Activated T-helper 2 cell treated with anti-CD3 and anti-CD28 coated beads, Interferon-gamma antibody, Interleukin-2, Interleukin-4, amounts not matched to agents 10 μg/mL and 5 μg/mL and 100 μg/mL, durations not matched to agents 14 hours and 24 hours and 36 hours (primary cell): ENCODE measurements around the gene LY86. TPM values are rescaled to one million over a fixed set of nuclear protein-coding genes. Genes with fewer than 3 reads are reported as not detected.

Experiments
- DNase-seq: peaks from one replicate; pipeline ENCODE4 v3.0.0; 2021; ENCODE audit warnings: low spot score
- H3K27ac Mint-ChIP-seq: one replicate; pipeline ENCODE4 v1.8.0; 2021; ENCODE audit warnings: mixed read lengths
- H3K27me3 Mint-ChIP-seq: one replicate; pipeline ENCODE4 v1.8.0; 2021; ENCODE audit warnings: low read depth, mixed read lengths
- H3K36me3 Mint-ChIP-seq: one replicate; pipeline ENCODE4 v1.8.0; 2021; ENCODE audit warnings: low read depth, mixed read lengths
- H3K4me1 Mint-ChIP-seq: one replicate; pipeline ENCODE4 v1.8.0; 2021; ENCODE audit warnings: low read depth, mixed read lengths
- H3K4me3 Mint-ChIP-seq: one replicate; pipeline ENCODE4 v1.8.0; 2021; ENCODE audit warnings: low read depth, mild to moderate bottlenecking, moderate library complexity, mixed read lengths
- H3K9me3 Mint-ChIP-seq: one replicate; pipeline ENCODE4 v1.8.0; 2021; ENCODE audit warnings: mixed read lengths
- intact Hi-C: fragments of 100-400 bp; cut with micrococcal nuclease; formaldehyde crosslinking; loops from one replicate; pipeline ENCODE4 v1.15.1; 2023
- total RNA-seq: library from RNA; stranded (reverse); gene quantifications from 2 replicates; pipeline ENCODE4 v1.2.3, GENCODE V29; 2022

Gene LY86
- total RNA-seq, 1 donor from 2014 or later = 0.55 TPM

- peaks cover 3% of the 10 kb centered on the region for H3K36me3 Mint-ChIP-seq
- DNase-seq = no peak
- intact Hi-C loops = no loop called here
- no peak overlapping the region for H3K4me3 Mint-ChIP-seq
- peaks cover 1% of the 10 kb centered on the region for H3K27me3 Mint-ChIP-seq
- no peaks in the 10 kb centered on the region for H3K9me3 Mint-ChIP-seq
- H3K27ac Mint-ChIP-seq = no peak overlapping the region
- H3K4me1 Mint-ChIP-seq = peaks cover 21% of the 10 kb centered on the region
Observed at GRCh38 chr6:6622501-6622900, 34.0 kb downstream of the LY86 start.

GRCh38 chr6:6623553-6623952 is 35.0 kb downstream of the LY86 start:
- DNase-seq = no peak
- intact Hi-C loops = no loop called here
- Mint-ChIP-seq H3K27me3 (peaks cover 3% of the 10 kb centered on the region), H3K27ac (no peak overlapping the region), H3K36me3 (peaks cover 5% of the 10 kb centered on the region), H3K9me3 (no peaks in the 10 kb centered on the region), H3K4me1 (peaks cover 23% of the 10 kb centered on the region), H3K4me3 (no peak overlapping the region)

- H3K9me3 Mint-ChIP-seq = no peaks in the 10 kb centered on the region
- H3K27ac Mint-ChIP-seq = no peak overlapping the region
- peaks cover 22% of the 10 kb centered on the region for H3K4me1 Mint-ChIP-seq
- H3K27me3 Mint-ChIP-seq = peaks cover 6% of the 10 kb centered on the region
- H3K36me3 Mint-ChIP-seq = peaks cover 8% of the 10 kb centered on the region
- intact Hi-C loops = no loop called here
- no peak for DNase-seq
- no peak overlapping the region for H3K4me3 Mint-ChIP-seq
Observed at GRCh38 chr6:6624269-6624990, 35.9 kb downstream of the LY86 start.

GRCh38 chr6:6626187-6626586 is 37.7 kb downstream of the LY86 start:
- Mint-ChIP-seq H3K4me3 (no peak overlapping the region), H3K27me3 (peaks cover 6% of the 10 kb centered on the region), H3K9me3 (no peaks in the 10 kb centered on the region), H3K4me1 (peaks cover 19% of the 10 kb centered on the region), H3K27ac (no peak overlapping the region), H3K36me3 (peaks cover 7% of the 10 kb centered on the region)
- DNase-seq = no peak
- intact Hi-C loops = no loop called here

- Mint-ChIP-seq H3K27ac (no peak overlapping the region), H3K4me3 (no peak overlapping the region), H3K27me3 (peaks cover 6% of the 10 kb centered on the region), H3K9me3 (no peaks in the 10 kb centered on the region), H3K4me1 (peaks cover 24% of the 10 kb centered on the region), H3K36me3 (peaks cover 7% of the 10 kb centered on the region)
- DNase-seq = no peak
- intact Hi-C loops = no loop called here
Observed at GRCh38 chr6:6629402-6629801, 40.9 kb downstream of the LY86 start.

GRCh38 chr6:6631053-6631452 is 42.5 kb downstream of the LY86 start:
- peaks cover 7% of the 10 kb centered on the region for H3K36me3 Mint-ChIP-seq
- H3K27ac Mint-ChIP-seq = no peak overlapping the region
- intact Hi-C loops = no loop called here
- no peak for DNase-seq
- H3K4me1 Mint-ChIP-seq = peaks cover 35% of the 10 kb centered on the region
- no peak overlapping the region for H3K4me3 Mint-ChIP-seq
- H3K9me3 Mint-ChIP-seq = no peaks in the 10 kb centered on the region
- H3K27me3 Mint-ChIP-seq = peaks cover 5% of the 10 kb centered on the region

GRCh38 chr6:6631534-6632276 is 43.2 kb downstream of the LY86 start:
- no peaks in the 10 kb centered on the region for H3K9me3 Mint-ChIP-seq
- H3K4me3 Mint-ChIP-seq = no peak overlapping the region
- no peak for DNase-seq
- peaks cover 42% of the 10 kb centered on the region for H3K4me1 Mint-ChIP-seq
- intact Hi-C loops = no loop called here
- no peak overlapping the region for H3K27ac Mint-ChIP-seq
- H3K36me3 Mint-ChIP-seq = peaks cover 7% of the 10 kb centered on the region
- peaks cover 5% of the 10 kb centered on the region for H3K27me3 Mint-ChIP-seq

- Mint-ChIP-seq H3K4me1 (peaks cover 37% of the 10 kb centered on the region), H3K27ac (no peak overlapping the region), H3K36me3 (peaks cover 4% of the 10 kb centered on the region), H3K9me3 (no peaks in the 10 kb centered on the region), H3K4me3 (no peak overlapping the region), H3K27me3 (no peaks in the 10 kb centered on the region)
- no peak for DNase-seq
- intact Hi-C loops = no loop called here
Observed at GRCh38 chr6:6633898-6634734, 45.6 kb downstream of the LY86 start.

- Mint-ChIP-seq H3K27me3 (no peaks in the 10 kb centered on the region), H3K4me1 (peaks cover 40% of the 10 kb centered on the region), H3K36me3 (peaks cover 8% of the 10 kb centered on the region), H3K27ac (no peak overlapping the region), H3K9me3 (peaks cover 3% of the 10 kb centered on the region), H3K4me3 (no peak overlapping the region)
- intact Hi-C loops = no loop called here
- no peak for DNase-seq
Observed at GRCh38 chr6:6634735-6635075, 46.2 kb downstream of the LY86 start.

GRCh38 chr6:6635291-6635690 is 46.8 kb downstream of the LY86 start:
- Mint-ChIP-seq H3K27me3 (no peaks in the 10 kb centered on the region), H3K4me1 (peaks cover 43% of the 10 kb centered on the region), H3K27ac (no peak overlapping the region), H3K4me3 (no peak overlapping the region), H3K9me3 (peaks cover 4% of the 10 kb centered on the region), H3K36me3 (peaks cover 12% of the 10 kb centered on the region)
- intact Hi-C loops = no loop called here
- DNase-seq = no peak

GRCh38 chr6:6635869-6636268 is 47.3 kb downstream of the LY86 start:
- Mint-ChIP-seq H3K4me1 (peaks cover 43% of the 10 kb centered on the region), H3K9me3 (peaks cover 4% of the 10 kb centered on the region), H3K27ac (no peak overlapping the region), H3K36me3 (peaks cover 12% of the 10 kb centered on the region), H3K27me3 (no peaks in the 10 kb centered on the region), H3K4me3 (no peak overlapping the region)
- intact Hi-C loops = no loop called here
- DNase-seq = no peak

GRCh38 chr6:6639572-6639971 is 51.1 kb downstream of the LY86 start:
- Mint-ChIP-seq H3K27ac (no peak overlapping the region), H3K4me3 (no peak overlapping the region), H3K4me1 (peaks cover 52% of the 10 kb centered on the region), H3K27me3 (no peaks in the 10 kb centered on the region), H3K36me3 (peaks cover 12% of the 10 kb centered on the region), H3K9me3 (peaks cover 4% of the 10 kb centered on the region)
- intact Hi-C loops = no loop called here
- no peak for DNase-seq

GRCh38 chr6:6640926-6641325 is 52.4 kb downstream of the LY86 start:
- H3K27me3 Mint-ChIP-seq = no peaks in the 10 kb centered on the region
- no peak overlapping the region for H3K27ac Mint-ChIP-seq
- peaks cover 4% of the 10 kb centered on the region for H3K9me3 Mint-ChIP-seq
- H3K4me3 Mint-ChIP-seq = no peak overlapping the region
- H3K36me3 Mint-ChIP-seq = peaks cover 17% of the 10 kb centered on the region
- no peak for DNase-seq
- peaks cover 51% of the 10 kb centered on the region for H3K4me1 Mint-ChIP-seq
- intact Hi-C loops = no loop called here
